ENCODE data around the gene HIPK4.
"Not testable (repeated sequence)": the region's sequence is repeated elsewhere in the genome, so short reads cannot be mapped to it uniquely, and the experiment has no call there.

Gene HIPK4

GRCh38 chr19:40417643-40417981 lies 27.6 kb upstream of the HIPK4 start:
- no peak for DNase-seq (ENCODE audit: low spot score)

- no peak for DNase-seq (ENCODE audit: low spot score)
Observed at GRCh38 chr19:40416918-40417642, 27.1 kb upstream of the HIPK4 start.

GRCh38 chr19:40415768-40416167 lies 25.8 kb upstream of the HIPK4 start:
- no peak for DNase-seq (ENCODE audit: low spot score)

GRCh38 chr19:40414542-40415535 lies 24.9 kb upstream of the HIPK4 start:
- DNase-seq (ENCODE audit: low spot score), result no peak

GRCh38 chr19:40413291-40413845 lies 23.4 kb upstream of the HIPK4 start, which contains the start of gene PRX:
Gene PRX, minus strand, starts transcription at chr19:40413378. Its CDS starts 5,446 bp downstream, at chr19:40407932.
- no peak for DNase-seq (ENCODE audit: low spot score)

GRCh38 chr19:40412866-40413265 lies 22.9 kb upstream of the HIPK4 start:
- no peak for DNase-seq (ENCODE audit: low spot score)

- no peak for DNase-seq (ENCODE audit: low spot score)
Observed at GRCh38 chr19:40411958-40412499, 22.0 kb upstream of the HIPK4 start.

GRCh38 chr19:40411125-40411842 lies 21.3 kb upstream of the HIPK4 start:
- no peak for DNase-seq (ENCODE audit: low spot score)

- DNase-seq (ENCODE audit: low spot score), result no peak
Observed at GRCh38 chr19:40410030-40410389, 20.0 kb upstream of the HIPK4 start.

- DNase-seq (ENCODE audit: low spot score), result not testable (repeated sequence)
Observed at GRCh38 chr19:40408598-40408925, 18.6 kb upstream of the HIPK4 start.

- peak; percentile 65 for DNase-seq (ENCODE audit: low spot score)
Observed at GRCh38 chr19:40407714-40408597, 18.0 kb upstream of the HIPK4 start.

- peak; percentile 44 for DNase-seq (ENCODE audit: low spot score)
Observed at GRCh38 chr19:40403262-40403984, 13.4 kb upstream of the HIPK4 start.

GRCh38 chr19:40400559-40400958 lies 10.6 kb upstream of the HIPK4 start:
- no peak for DNase-seq (ENCODE audit: low spot score)

- peak; percentile 59 for DNase-seq (ENCODE audit: low spot score)
Observed at GRCh38 chr19:40398417-40399131, 8.6 kb upstream of the HIPK4 start.

GRCh38 chr19:40397568-40397906 lies 7.6 kb upstream of the HIPK4 start:
- DNase-seq (ENCODE audit: low spot score), result no peak

GRCh38 chr19:40396886-40397567 lies 7.0 kb upstream of the HIPK4 start:
- no peak for DNase-seq (ENCODE audit: low spot score)

- DNase-seq (ENCODE audit: low spot score), result no peak
Observed at GRCh38 chr19:40395956-40396355, 6.0 kb upstream of the HIPK4 start.

GRCh38 chr19:40394816-40395210 lies 4.8 kb upstream of the HIPK4 start:
- no peak for DNase-seq (ENCODE audit: low spot score)
